H1 (cell line): ENCODE measurements around the gene B4GALNT3. TPM values are rescaled to one million over a fixed set of nuclear protein-coding genes. Genes with fewer than 3 reads are reported as not detected.
A peak's percentile ranks its signal among the peaks of the same experiment; 100 is the strongest.

ENCODE experiments used
- CTCF ChIA-PET: fragments of 300-600 bp; sonication (Branson Sonifier 250); formaldehyde crosslinking; loops from one replicate; lab custom pipeline; 2021; ENCODE audit not compliant: partially characterized antibody; lab: Charles Lee
- POLR2A ChIA-PET: fragments of 300-600 bp; sonication (Branson Sonifier 250); formaldehyde crosslinking; loops from one replicate; lab custom pipeline; 2021; ENCODE audit warnings: inconsistent platforms; ENCODE audit not compliant: partially characterized antibody; lab: Charles Lee
- DNase-seq, 2 experiments: peaks; one replicate each; pipeline versions ENCODE4 v3.0.0 to v3.0.0-alpha.2; 2010 to 2022; ENCODE audit warnings: low spot score in 2 of 2, low read depth in 1 of 2, mixed read lengths in 1 of 2
- FAIRE-seq: peaks from 2 replicates; lab custom pipeline; 2011; peaks lifted over from hg19 to GRCh38; lab: Jason Lieb, UNC
- H2AFZ ChIP-seq: 2 replicates; pipeline ENCODE4 v1.8.1; 2012; ENCODE audit warnings: low read length, inconsistent platforms
- H2AK5ac ChIP-seq: 2 replicates; pipeline ENCODE4 v1.6.1; 2013; ENCODE audit warnings: low read depth, low read length
- H2BK120ac ChIP-seq: replicated peaks from 2 replicates; pipeline ENCODE3; 2013; ENCODE audit warnings: low read depth, low read length, inconsistent platforms
- H2BK12ac ChIP-seq: 2 replicates; pipeline ENCODE4 v1.6.1; 2013; ENCODE audit warnings: low read depth, low read length
- H2BK15ac ChIP-seq: 2 replicates; pipeline ENCODE4 v1.6.1; 2013; ENCODE audit warnings: low read length
- H2BK20ac ChIP-seq: 2 replicates; pipeline ENCODE4 v1.6.1; 2013; ENCODE audit warnings: low read length
- H2BK5ac ChIP-seq: 2 replicates; pipeline ENCODE4 v1.6.1; 2013; ENCODE audit warnings: low read depth, low read length
- H3K14ac ChIP-seq: 2 replicates; pipeline ENCODE4 v1.6.1; 2013; ENCODE audit warnings: inconsistent platforms; ENCODE audit not compliant: insufficient read length
- H3K18ac ChIP-seq: 2 replicates; pipeline ENCODE4 v1.6.1; 2013; ENCODE audit warnings: low read length; ENCODE audit errors: extremely low read depth
- H3K23ac ChIP-seq: 2 replicates; pipeline ENCODE4 v1.6.1; 2013; ENCODE audit warnings: inconsistent platforms; ENCODE audit not compliant: insufficient read length
- H3K23me2 ChIP-seq: 2 replicates; pipeline ENCODE4 v1.6.1; 2013; ENCODE audit warnings: low read depth, low read length
- H3K27ac ChIP-seq: 2 replicates; pipeline ENCODE4 v1.6.1; 2011; ENCODE audit warnings: low read depth, low read length, inconsistent platforms
- H3K27me3 ChIP-seq, 4 experiments: replicated peaks in 1 of 4; 1 replicate in 1 of 4; 2 replicates in 3 of 4; pipeline versions ENCODE4 v1.6.1 to v1.8.1; 2011 to 2013; ENCODE audit warnings: low read length in 3 of 4, mild to moderate bottlenecking in 3 of 4, inconsistent platforms in 2 of 4, mixed read lengths in 2 of 4, moderate library complexity in 1 of 4; ENCODE audit not compliant: control insufficient read depth in 3 of 4, insufficient read depth in 3 of 4; ENCODE audit errors: extremely low read depth in 1 of 4
- H3K36me3 ChIP-seq, 4 experiments: 2 replicates each; pipeline versions ENCODE4 v1.6.1 to v1.8.1; 2011 to 2013; ENCODE audit warnings: mild to moderate bottlenecking in 4 of 4, low read length in 3 of 4, moderate library complexity in 2 of 4, control low read depth in 1 of 4, inconsistent platforms in 1 of 4; ENCODE audit not compliant: insufficient read depth in 4 of 4, control insufficient read depth in 2 of 4
- H3K4ac ChIP-seq: replicated peaks from 2 replicates; pipeline ENCODE3; 2013; ENCODE audit warnings: low read length, low read depth, mixed read lengths, inconsistent platforms; ENCODE audit not compliant: insufficient read length
- H3K4me1 ChIP-seq, 4 experiments: replicated peaks in 1 of 4; 1 replicate in 1 of 4; 2 replicates in 3 of 4; pipeline versions ENCODE4 v1.6.1 to v1.8.1; 2011 to 2013; ENCODE audit warnings: low read length in 3 of 4, inconsistent platforms in 2 of 4, mixed read lengths in 1 of 4; ENCODE audit not compliant: insufficient read depth in 4 of 4, control insufficient read depth in 3 of 4
- H3K4me2 ChIP-seq, 2 experiments: 2 replicates each; pipeline versions ENCODE4 v1.6.1 to v1.8.1; 2011 to 2013; ENCODE audit warnings: low read depth in 2 of 2, low read length in 2 of 2, control low read depth in 1 of 2, inconsistent platforms in 1 of 2, mild to moderate bottlenecking in 1 of 2; ENCODE audit not compliant: insufficient read depth in 1 of 2
- H3K4me3 ChIP-seq, 4 experiments: fragments of 200-600, 300-600 bp in 1 of 4; sonication (generic), shearing (Covaris generic), sonication (Bioruptor Twin) in 1 of 4; 2 replicates each; pipeline versions ENCODE4 v1.5.1 to v1.8.1; 2011 to 2016; ENCODE audit warnings: low read length in 4 of 4, low read depth in 3 of 4, control low read depth in 2 of 4, inconsistent platforms in 2 of 4, mild to moderate bottlenecking in 2 of 4, mixed read lengths in 1 of 4, moderate library complexity in 1 of 4; ENCODE audit not compliant: insufficient read depth in 2 of 4; ENCODE audit errors: extremely low read depth in 1 of 4
- H3K56ac ChIP-seq: replicated peaks from 2 replicates; pipeline ENCODE3; 2013; ENCODE audit warnings: low read depth, mild to moderate bottlenecking, mixed read lengths, low read length, inconsistent platforms; ENCODE audit not compliant: insufficient read length
- H3K79me1 ChIP-seq: 2 replicates; pipeline ENCODE4 v1.6.1; 2013; ENCODE audit warnings: low read depth, low read length, control low read depth
- H3K79me2 ChIP-seq, 2 experiments: 2 replicates each; pipeline versions ENCODE4 v1.6.1 to v1.8.1; 2012 to 2013; ENCODE audit warnings: low read length in 2 of 2, mild to moderate bottlenecking in 2 of 2, inconsistent platforms in 1 of 2; ENCODE audit not compliant: insufficient read depth in 2 of 2, control insufficient read depth in 1 of 2
- H3K9ac ChIP-seq, 4 experiments: replicated peaks in 1 of 4; 1 replicate in 1 of 4; 2 replicates in 3 of 4; pipeline versions ENCODE4 v1.6.1 to v1.8.1; 2011 to 2013; ENCODE audit warnings: low read depth in 3 of 4, low read length in 3 of 4, control low read depth in 2 of 4, mild to moderate bottlenecking in 2 of 4, moderate library complexity in 2 of 4, inconsistent platforms in 1 of 4; ENCODE audit errors: extremely low read depth in 1 of 4
- H3K9me3 ChIP-seq, 2 experiments: 2 replicates each; pipeline versions ENCODE4 v1.6.1 to v1.8.1; 2012 to 2013; ENCODE audit warnings: mild to moderate bottlenecking in 2 of 2, moderate library complexity in 2 of 2, control low read depth in 1 of 2, inconsistent platforms in 1 of 2, low read depth in 1 of 2, low read length in 1 of 2, mixed read lengths in 1 of 2; ENCODE audit not compliant: insufficient read depth in 2 of 2
- H4K20me1 ChIP-seq, 2 experiments: replicated peaks in 1 of 2; 2 replicates each; pipeline versions ENCODE3 to v1.8.1; 2011 to 2013; ENCODE audit warnings: inconsistent platforms in 2 of 2, low read length in 2 of 2, mild to moderate bottlenecking in 1 of 2; ENCODE audit not compliant: insufficient read depth in 2 of 2, control insufficient read depth in 1 of 2
- H4K5ac ChIP-seq: 2 replicates; pipeline ENCODE4 v1.6.1; 2013; ENCODE audit warnings: low read length, low read depth, mixed read lengths, inconsistent platforms; ENCODE audit not compliant: insufficient read length
- H4K8ac ChIP-seq: 2 replicates; pipeline ENCODE4 v1.8.0; 2013; ENCODE audit warnings: mild to moderate bottlenecking, moderate library complexity, low read length, inconsistent platforms; ENCODE audit not compliant: insufficient read depth; ENCODE audit errors: extremely low read depth
- H4K91ac ChIP-seq: replicated peaks from 2 replicates; pipeline ENCODE3; 2013; ENCODE audit warnings: low read length, mixed read lengths, inconsistent platforms; ENCODE audit not compliant: insufficient read length
- CREB1 ChIP-seq: IDR thresholded peaks from 2 replicates; pipeline ENCODE4 v1.6.1; 2012; ENCODE audit warnings: inconsistent platforms
- POU5F1 ChIP-seq: IDR thresholded peaks from 2 replicates; pipeline ENCODE4 v1.6.1; 2011; ENCODE audit warnings: low read depth, mild to moderate bottlenecking, low read length, moderate library complexity
- TAF1 ChIP-seq: IDR thresholded peaks from 2 replicates; pipeline ENCODE4 v1.6.1; 2011; ENCODE audit warnings: mild to moderate bottlenecking, low read depth, low read length
- WGBS, 2 experiments: shearing (Covaris generic) in 1 of 2; methylation state at CpG; one replicate each; pipeline versions ENCODE4 v1.1.6 to v1.1.7; 2013 to 2015; ENCODE audit warnings: low lambda C conversion rate in 2 of 2, mixed read lengths in 2 of 2, inconsistent platforms in 1 of 2, low coverage in 1 of 2, missing lambda C conversion rate in 1 of 2; ENCODE audit not compliant: insufficient replicate concordance in 2 of 2, insufficient coverage in 1 of 2, insufficient read length in 1 of 2; ENCODE audit errors: extremely low coverage in 1 of 2, missing lambda C conversion rate in 1 of 2; 5-methylcytosine and 5-hydroxymethylcytosine counted together
- polyA plus RNA-seq, 7 experiments: library from polyadenylated mRNA; depleted of rRNA in 3 of 7; stranded (reverse) in 5 of 7; unstranded in 2 of 7; fragments of >200 nt in 5 of 7; fragments of 200-250 nt in 2 of 7; gene quantifications; 1 replicate in 5 of 7; 2 replicates in 1 of 7; 4 replicates in 1 of 7; pipeline versions ENCODE4 v1.2.1 to v1.2.3, GENCODE V29; 2011 to 2013; ENCODE audit warnings: missing spikeins in 2 of 7, mixed read lengths in 2 of 7
- total RNA-seq: library from RNA; stranded (reverse); fragmentation: NEBNext Ultra II Directional; extraction: Animal tissue kit (Norgen Biotek cat#: 25700); gene quantifications from 2 replicates; pipeline ENCODE4 v1.2.1, GENCODE V29; 2021
- TF ChIP-seq, protein P1 (sequence below): IDR thresholded peaks from 2 replicates; pipeline ENCODE4 v1.6.1; 2011; ENCODE audit warnings: low read depth, mild to moderate bottlenecking, low read length; ENCODE audit not compliant: insufficient read depth

B4GALNT3 gene
- total and polyA plus RNA-seq, 2 of the 8 experiments (the other 6 are each of a cell fraction or from before 2014, with no cell fraction given): 12.5 to 20.3 TPM

DNA sequence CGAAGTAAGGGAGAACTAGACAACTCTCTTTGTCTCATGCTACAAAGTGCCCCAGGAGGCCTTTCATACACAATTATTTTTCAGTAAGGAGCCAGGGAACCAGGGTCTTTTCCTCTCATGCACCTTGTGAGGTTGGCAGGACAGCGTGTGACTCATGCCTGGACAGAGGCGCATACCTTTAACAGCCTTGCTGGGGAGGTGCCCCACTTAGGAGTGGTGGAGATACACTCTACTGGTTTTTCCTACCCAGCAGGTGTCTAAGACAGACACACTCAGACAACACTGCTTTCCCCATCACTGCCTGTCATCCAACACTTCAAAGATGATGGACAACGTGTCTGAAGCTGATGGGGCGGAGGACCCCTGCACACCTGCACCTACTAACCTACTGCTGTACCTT is 49.1 kb downstream of the B4GALNT3 start:
- no peak overlapping the region for H4K91ac ChIP-seq
- no peaks in the 10 kb centered on the region for H3K79me2 ChIP-seq
- H3K4me2 ChIP-seq: peak overlapping the region; percentile 32 to 54; a peak in 1 of 4 replicates
- no peaks in the 10 kb centered on the region for H3K79me1 ChIP-seq
- H2BK120ac ChIP-seq: no peak overlapping the region
- H2BK20ac ChIP-seq: no peak overlapping the region
- H2BK5ac ChIP-seq: peak overlapping the region; percentile 28; the same call in 1 of the 2 replicates
- DNase-seq: no peak
- no peak overlapping the region for H3K27ac ChIP-seq
- H2AK5ac ChIP-seq: no peak overlapping the region
- H3K56ac ChIP-seq: no peak overlapping the region
- H3K4ac ChIP-seq: no peak overlapping the region
- H4K8ac ChIP-seq: no peak overlapping the region
- no peaks in the 10 kb centered on the region for H3K9me3 ChIP-seq
- H4K20me1 ChIP-seq: no peaks in the 10 kb centered on the region
- H4K5ac ChIP-seq: no peak overlapping the region
- no peak overlapping the region for H3K9ac ChIP-seq
- peaks cover 13 to 20% (median 15%) of the 10 kb centered on the region in 4 experiments for H3K4me1 ChIP-seq
- H2BK12ac ChIP-seq: no peak overlapping the region
- 86% methylated on average over 5 of the region's 5 CpGs; no CpG with 5 or more reads in 1 of the 2 experiments for WGBS, 2 experiments
- no peak overlapping the region; the same call in 1 of the 2 replicates for H3K18ac ChIP-seq
- H3K27me3 ChIP-seq: no peaks in the 10 kb centered on the region
- no peak overlapping the region for H3K4me3 ChIP-seq
- FAIRE-seq: no peak
- no peak for TF ChIP-seq TAF1
- TF ChIP-seq, protein P1, sequence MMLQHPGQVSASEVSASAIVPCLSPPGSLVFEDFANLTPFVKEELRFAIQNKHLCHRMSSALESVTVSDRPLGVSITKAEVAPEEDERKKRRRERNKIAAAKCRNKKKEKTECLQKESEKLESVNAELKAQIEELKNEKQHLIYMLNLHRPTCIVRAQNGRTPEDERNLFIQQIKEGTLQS: no peak
- TF ChIP-seq POU5F1: no peak
- TF ChIP-seq CREB1: no peak
- 0 out of 2 replicates have a peak overlapping the region, but pooled peaks have one; percentile 8 for H2BK15ac ChIP-seq
- ChIA-PET POLR2A (interaction anchor here (2.0 kb wide), 1 partner anchor 12 kb away, joined by 6 read pairs; no protein-coding TSS in a partner anchor), CTCF (interaction anchor here (1.0 to 2.6 kb wide), 8 partner anchors 10 to 440 kb away, joined by 3 to 15 read pairs (median 4); partner anchors contain the start of gene RAD52)
- H3K14ac ChIP-seq: no peak overlapping the region
- peaks cover 3% of the 10 kb centered on the region; the same call in 1 of the 2 replicates for H3K23me2 ChIP-seq
- no peak overlapping the region for H3K23ac ChIP-seq
- H3K36me3 ChIP-seq: no peaks in the 10 kb centered on the region
- no peak overlapping the region for H2AFZ ChIP-seq
